Sigmoid colon (tissue), 4 donors: Measurements from ENCODE around the gene CARD18.

Experiments
- CTCF ChIP-seq, 4 experiments: fragments of 450-650 bp in 3 of 4; fragments of 200-600 bp in 1 of 4; IDR thresholded peaks; one replicate each; pipeline ENCODE4 v1.5.1; 2016 to 2019; ENCODE audit warnings: antibody characterized with exemption in 4 of 4, mild to moderate bottlenecking in 3 of 4, moderate library complexity in 2 of 4
- EP300 ChIP-seq, 4 donors: sonication (generic); formaldehyde crosslinking; IDR thresholded peaks; one replicate each; pipeline ENCODE4 v1.6.1; 2017; ENCODE audit warnings: antibody characterized with exemption in 4 of 4
- POLR2A ChIP-seq, 2 donors: fragments of 450-650 bp; IDR thresholded peaks; one replicate each; pipeline ENCODE4 v1.6.1; 2016; ENCODE audit warnings: antibody characterized with exemption in 2 of 2, mild to moderate bottlenecking in 2 of 2, moderate library complexity in 2 of 2
- POLR2AphosphoS5 ChIP-seq, 4 donors: sonication (generic); formaldehyde crosslinking; IDR thresholded peaks; one replicate each; pipeline ENCODE4 v1.6.1; 2017; ENCODE audit warnings: antibody characterized with exemption in 4 of 4

DNA sequence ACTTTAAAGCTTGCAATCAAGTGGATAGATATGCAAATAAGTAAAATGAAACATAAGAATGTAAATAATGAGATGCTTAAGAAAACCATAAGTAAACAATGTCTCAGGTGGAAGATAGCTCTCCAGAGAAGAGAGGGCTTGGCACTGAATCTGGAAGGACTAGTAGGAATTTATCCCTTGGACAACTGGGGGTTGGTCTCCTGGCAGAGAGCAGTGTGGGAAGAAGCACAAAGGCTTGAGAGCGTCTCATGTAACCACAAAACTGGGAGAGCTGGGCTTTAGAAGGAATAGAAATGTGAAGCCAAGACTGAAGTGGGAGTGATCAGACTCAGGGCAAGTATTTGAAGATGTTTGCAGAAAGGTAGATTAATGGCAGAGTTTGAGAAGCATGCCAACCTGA lies 31.3 kb downstream of the CARD18 start:
- TF ChIP-seq POLR2AphosphoS5 (IDR thresholded peaks at IDR 0.05) (no peak), POLR2A (IDR thresholded peaks at IDR 0.05) (no peak), CTCF (IDR thresholded peaks at IDR 0.05) (no peak), EP300 (IDR thresholded peaks at IDR 0.05) (no peak)
